ENCODE measurements around the gene RSBN1L. TPM values are rescaled to one million over a fixed set of nuclear protein-coding genes. Genes with fewer than 3 reads are reported as not detected.
A peak's percentile ranks its signal among the peaks of the same experiment; 100 is the strongest.

RSBN1L gene
- total RNA-seq, 1 donor from 2014 or later: 12.6 TPM

DNA sequence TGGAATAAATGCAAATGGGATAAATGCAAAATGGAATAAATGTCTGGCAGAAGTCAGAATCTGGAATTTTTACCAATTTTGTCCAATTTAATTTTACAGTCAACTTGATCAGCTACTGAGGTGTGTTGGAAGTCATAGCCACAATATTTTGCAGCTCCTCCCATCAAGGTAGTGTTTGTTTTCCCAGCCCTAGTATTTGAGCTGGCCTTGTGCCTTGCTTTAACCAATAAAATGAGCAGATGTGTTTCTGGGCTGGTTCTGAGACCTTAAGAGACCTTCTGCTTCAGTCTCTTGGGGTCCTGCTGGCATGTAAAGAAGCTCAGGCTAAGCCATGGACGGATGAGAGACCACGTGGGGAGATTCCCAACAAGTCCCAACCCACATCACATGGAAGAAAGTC is 42.7 kb upstream of the RSBN1L start:
- no peaks in the 10 kb centered on the region for H3K9me3 ChIP-seq (ENCODE audit: insufficient read depth, low read depth, low read length)
- peak overlapping the region; percentile 50 for H3K4me3 Mint-ChIP-seq (ENCODE audit: unreplicated experiment)
- TF ChIP-seq CTCF (IDR thresholded peaks at IDR 0.05; ENCODE audit: insufficient read depth, low read depth, low read length): no peak
- no peak for TF ChIP-seq EZH2 (IDR thresholded peaks at IDR 0.05; ENCODE audit: insufficient read depth, low read length)
- peaks cover 7% of the 10 kb centered on the region for H3K36me3 Mint-ChIP-seq (ENCODE audit: low read depth, unreplicated experiment)
- H3K27me3 ChIP-seq (ENCODE audit: insufficient read depth, low read length): no peaks in the 10 kb centered on the region
- H3K27me3 Mint-ChIP-seq (ENCODE audit: low read depth, unreplicated experiment): no peaks in the 10 kb centered on the region
- peaks cover 3% of the 10 kb centered on the region for H4K20me1 ChIP-seq (ENCODE audit: insufficient read depth, low read length)
- no peak overlapping the region for H3K4me3 ChIP-seq (ENCODE audit: insufficient read depth, low read depth, low read length)
- no peak overlapping the region for H3K27ac ChIP-seq (ENCODE audit: low read depth, low read length)
- no peak for FAIRE-seq
- peaks cover 20% of the 10 kb centered on the region for H3K36me3 ChIP-seq (ENCODE audit: insufficient read depth, low read length)
- H3K79me2 ChIP-seq (ENCODE audit: insufficient read depth, low read length): no peaks in the 10 kb centered on the region
- DNase-seq (ENCODE audit: low read depth): no peak
- H3K9me3 Mint-ChIP-seq (ENCODE audit: unreplicated experiment): no peaks in the 10 kb centered on the region
- H2AFZ ChIP-seq (ENCODE audit: low read depth, low read length): no peak overlapping the region
- peaks cover 4% of the 10 kb centered on the region for H3K4me1 Mint-ChIP-seq (ENCODE audit: low read depth, unreplicated experiment)
- H3K4me2 ChIP-seq (ENCODE audit: low read length): no peak overlapping the region
- H3K4me1 ChIP-seq (ENCODE audit: insufficient read depth, low read length): peaks cover 15% of the 10 kb centered on the region
- H3K27ac Mint-ChIP-seq (ENCODE audit: unreplicated experiment): peak overlapping the region; percentile 43
- no peak overlapping the region for H3K9ac ChIP-seq (ENCODE audit: low read length)

GRCh38 chr7:77655356-77655755 is 40.9 kb upstream of the RSBN1L start:
- TF ChIP-seq EZH2 (IDR thresholded peaks at IDR 0.05; ENCODE audit: insufficient read depth, low read length) (no peak), CTCF (IDR thresholded peaks at IDR 0.05; ENCODE audit: insufficient read depth, low read depth, low read length) (no peak)
- H3K4me3 Mint-ChIP-seq (ENCODE audit: unreplicated experiment): no peak overlapping the region

DNA sequence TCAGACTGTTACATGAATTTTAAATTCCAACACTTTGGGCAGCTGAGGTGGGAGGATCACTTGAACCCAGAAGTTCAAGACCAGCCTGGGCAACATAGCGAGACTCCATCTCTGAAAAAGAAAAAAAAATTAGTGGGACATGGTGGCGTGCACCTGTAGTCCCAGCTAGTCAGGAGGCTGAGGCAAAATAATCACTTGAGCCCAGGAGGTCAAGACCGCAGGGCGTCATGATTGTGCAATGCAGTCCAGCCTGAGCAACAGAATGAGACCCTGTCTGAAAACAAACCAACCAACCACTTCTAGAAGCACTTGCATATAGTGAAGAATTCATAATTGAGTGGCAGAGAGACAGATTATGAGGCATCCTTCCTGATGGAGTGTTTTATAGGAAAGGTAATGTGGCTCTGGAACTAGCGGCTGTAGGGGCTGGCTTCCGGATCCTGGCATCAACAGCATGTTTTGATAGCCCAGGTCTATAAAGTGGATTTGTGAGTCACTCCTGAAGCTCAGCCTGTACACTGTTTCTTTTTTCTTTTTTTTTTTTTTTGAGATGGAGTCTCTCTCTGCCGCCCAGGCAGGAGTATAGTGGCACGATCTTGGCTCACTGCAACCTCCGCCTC is 40.3 kb upstream of the RSBN1L start:
- Histone ChIP-seq H3K4me3 (ENCODE audit: insufficient read depth, low read depth, low read length) (no peak overlapping the region), H3K79me2 (ENCODE audit: insufficient read depth, low read length) (no peaks in the 10 kb centered on the region), H3K36me3 (ENCODE audit: insufficient read depth, low read length) (peaks cover 23% of the 10 kb centered on the region), H3K4me1 (ENCODE audit: insufficient read depth, low read length) (no peaks in the 10 kb centered on the region), H3K9me3 (ENCODE audit: insufficient read depth, low read depth, low read length) (no peaks in the 10 kb centered on the region), H3K27ac (ENCODE audit: low read depth, low read length) (no peak overlapping the region), H3K4me2 (ENCODE audit: low read length) (no peak overlapping the region), H2AFZ (ENCODE audit: low read depth, low read length) (no peak overlapping the region), H4K20me1 (ENCODE audit: insufficient read depth, low read length) (peaks cover 3% of the 10 kb centered on the region), H3K27me3 (ENCODE audit: insufficient read depth, low read length) (no peaks in the 10 kb centered on the region), H3K9ac (ENCODE audit: low read length) (no peak overlapping the region)
- peak; percentile 31 for DNase-seq (ENCODE audit: low read depth)
- no peak overlapping the region for H3K4me3 Mint-ChIP-seq (ENCODE audit: unreplicated experiment)
- TF ChIP-seq EZH2 (IDR thresholded peaks at IDR 0.05; ENCODE audit: insufficient read depth, low read length) (no peak), CTCF (IDR thresholded peaks at IDR 0.05; ENCODE audit: insufficient read depth, low read depth, low read length) (no peak)
- no peak for FAIRE-seq
- H3K36me3 Mint-ChIP-seq (ENCODE audit: low read depth, unreplicated experiment): peaks cover 7% of the 10 kb centered on the region
- no peaks in the 10 kb centered on the region for H3K9me3 Mint-ChIP-seq (ENCODE audit: unreplicated experiment)
- no peaks in the 10 kb centered on the region for H3K4me1 Mint-ChIP-seq (ENCODE audit: low read depth, unreplicated experiment)
- no peak overlapping the region for H3K27ac Mint-ChIP-seq (ENCODE audit: unreplicated experiment)
- H3K27me3 Mint-ChIP-seq (ENCODE audit: low read depth, unreplicated experiment): no peaks in the 10 kb centered on the region

More at GRCh38 chr7:77655356-77655755, 40.9 kb upstream of the RSBN1L start:
- no peak overlapping the region for H3K27ac ChIP-seq (ENCODE audit: low read depth, low read length)
- DNase-seq (ENCODE audit: low read depth): no peak
- no peak overlapping the region for H3K4me2 ChIP-seq (ENCODE audit: low read length)
- H3K27me3 ChIP-seq (ENCODE audit: insufficient read depth, low read length): no peaks in the 10 kb centered on the region
- H3K4me1 Mint-ChIP-seq (ENCODE audit: low read depth, unreplicated experiment): no peaks in the 10 kb centered on the region
- H3K36me3 Mint-ChIP-seq (ENCODE audit: low read depth, unreplicated experiment): peaks cover 7% of the 10 kb centered on the region
- FAIRE-seq: no peak
- no peaks in the 10 kb centered on the region for H3K9me3 ChIP-seq (ENCODE audit: insufficient read depth, low read depth, low read length)
- H3K9me3 Mint-ChIP-seq (ENCODE audit: unreplicated experiment): no peaks in the 10 kb centered on the region
- no peak overlapping the region for H3K4me3 ChIP-seq (ENCODE audit: insufficient read depth, low read depth, low read length)
- H4K20me1 ChIP-seq (ENCODE audit: insufficient read depth, low read length): peaks cover 3% of the 10 kb centered on the region
- H3K36me3 ChIP-seq (ENCODE audit: insufficient read depth, low read length): peaks cover 23% of the 10 kb centered on the region
- no peaks in the 10 kb centered on the region for H3K27me3 Mint-ChIP-seq (ENCODE audit: low read depth, unreplicated experiment)
- no peak overlapping the region for H2AFZ ChIP-seq (ENCODE audit: low read depth, low read length)
- H3K4me1 ChIP-seq (ENCODE audit: insufficient read depth, low read length): peaks cover 3% of the 10 kb centered on the region
- H3K9ac ChIP-seq (ENCODE audit: low read length): no peak overlapping the region
- H3K79me2 ChIP-seq (ENCODE audit: insufficient read depth, low read length): no peaks in the 10 kb centered on the region
- no peak overlapping the region for H3K27ac Mint-ChIP-seq (ENCODE audit: unreplicated experiment)

Measured in astrocyte (in vitro differentiated cells and primary cell).